Activated T-cell treated with anti-CD3 and anti-CD28 coated beads, Interleukin-2, amount 50 U/mL, for 4 hours (primary cell): Measurements from ENCODE around the gene RFC5. TPM values are rescaled to one million over a fixed set of nuclear protein-coding genes. Genes with fewer than 3 reads are reported as not detected.
"Not testable (repeated sequence)": the region's sequence is repeated elsewhere in the genome, so short reads cannot be mapped to it uniquely, and the experiment has no call there.

ENCODE experiments used
- ATAC-seq, 2 donors: fragments of 200-7000 bp; cut with Tn5 transposase; one replicate each; pipeline ENCODE4 v1.10.0; 2021
- DNase-seq: peaks from one replicate; pipeline ENCODE4 v3.0.0-alpha.2; 2020
- H3K27me3 Mint-ChIP-seq: one replicate; pipeline ENCODE4 v1.8.0; 2021; ENCODE audit warnings: low read depth, mixed read lengths
- H3K36me3 Mint-ChIP-seq: one replicate; pipeline ENCODE4 v1.8.0; 2022; ENCODE audit warnings: mixed read lengths; ENCODE audit not compliant: insufficient read depth
- H3K4me1 Mint-ChIP-seq: one replicate; pipeline ENCODE4 v1.8.0; 2021; ENCODE audit warnings: low read depth, mixed read lengths
- H3K4me3 Mint-ChIP-seq: one replicate; pipeline ENCODE4 v1.8.0; 2021; ENCODE audit warnings: mild to moderate bottlenecking, moderate library complexity, mixed read lengths
- H3K9me3 Mint-ChIP-seq: one replicate; pipeline ENCODE4 v1.8.0; 2021; ENCODE audit warnings: mixed read lengths
- total RNA-seq, 3 donors: library from RNA; stranded (reverse); gene quantifications; one replicate each; pipeline ENCODE4 v1.2.1, GENCODE V29; 2021

RFC5 gene
- total RNA-seq, 3 donors from 2014 or later = 51.5 to 64.2 (median 51.6) TPM

GRCh38 chr12:118063576-118064391 is 47.3 kb downstream of the RFC5 start:
- no peak for ATAC-seq
- Mint-ChIP-seq H3K9me3 (no peaks in the 10 kb centered on the region), H3K36me3 (peaks cover 2% of the 10 kb centered on the region), H3K4me1 (peaks cover 44% of the 10 kb centered on the region), H3K27me3 (peaks cover 14% of the 10 kb centered on the region), H3K4me3 (peak overlapping the region; percentile 89)
- no peak for DNase-seq

- peaks cover 14% of the 10 kb centered on the region for H3K27me3 Mint-ChIP-seq
- ATAC-seq = no peak
These were observed 48.1 kb downstream of the RFC5 start for GRCh38 chr12:118064608-118065007.

DNA sequence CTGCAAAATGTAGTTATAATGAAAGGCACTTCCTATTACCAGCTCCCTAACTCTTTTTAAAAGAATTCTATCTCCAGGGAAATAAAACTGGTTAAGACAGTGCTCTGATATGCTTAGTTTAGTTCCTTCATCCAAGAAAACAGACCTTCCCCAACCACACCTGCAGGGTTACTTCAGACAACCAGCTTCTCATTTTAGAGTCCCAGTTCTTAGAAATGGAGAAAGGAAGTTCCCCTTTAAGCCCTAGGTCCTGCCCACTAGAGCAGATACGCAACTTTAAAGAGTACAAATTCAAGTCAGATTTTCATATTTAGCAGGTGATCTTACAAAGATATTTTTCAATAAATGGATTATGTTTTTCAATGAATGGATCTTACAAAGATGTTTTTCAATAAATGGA is 48.9 kb downstream of the RFC5 start:
- Mint-ChIP-seq H3K4me3 (no peak overlapping the region), H3K4me1 (peaks cover 29% of the 10 kb centered on the region), H3K9me3 (no peaks in the 10 kb centered on the region), H3K36me3 (no peaks in the 10 kb centered on the region), H3K27me3 (peaks cover 14% of the 10 kb centered on the region)
- DNase-seq (no peak), ATAC-seq (no peak)

More at GRCh38 chr12:118064608-118065007, 48.1 kb downstream of the RFC5 start:
- no peak for DNase-seq
- Mint-ChIP-seq H3K4me3 (peak overlapping the region; percentile 15), H3K9me3 (no peaks in the 10 kb centered on the region), H3K36me3 (no peaks in the 10 kb centered on the region), H3K4me1 (peaks cover 37% of the 10 kb centered on the region)

DNA sequence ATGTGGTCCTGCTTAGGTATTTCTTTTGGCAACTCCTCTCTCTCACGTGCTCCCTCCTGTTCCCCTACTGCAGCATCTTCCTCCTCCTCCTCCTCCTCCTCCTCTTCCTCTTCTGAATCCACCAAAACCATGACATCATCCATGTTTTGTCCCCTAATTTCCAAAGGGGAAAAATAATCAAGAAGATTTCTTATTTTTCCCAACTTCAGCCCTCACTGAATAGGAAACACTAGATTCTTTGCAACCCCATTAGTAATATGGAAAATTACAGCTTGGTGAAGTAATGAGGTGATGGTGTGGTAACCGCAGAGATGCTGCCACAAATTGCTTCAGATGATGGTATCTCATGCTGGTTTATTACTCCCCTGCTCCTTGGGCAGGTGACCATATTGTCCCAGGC is 51.9 kb downstream of the RFC5 start:
- peaks cover 22% of the 10 kb centered on the region for H3K4me1 Mint-ChIP-seq

GRCh38 chr12:118070650-118071049 is 54.1 kb downstream of the RFC5 start:
- Mint-ChIP-seq H3K4me3 (no peak overlapping the region), H3K9me3 (no peaks in the 10 kb centered on the region), H3K4me1 (peaks cover 2% of the 10 kb centered on the region), H3K36me3 (no peaks in the 10 kb centered on the region), H3K27me3 (peaks cover 12% of the 10 kb centered on the region)
- DNase-seq (no peak), ATAC-seq (no peak)

More for the DNA sequence above, 51.9 kb downstream of the RFC5 start:
- DNase-seq = no peak
- peaks cover 14% of the 10 kb centered on the region for H3K27me3 Mint-ChIP-seq
- ATAC-seq = no peak
- no peaks in the 10 kb centered on the region for H3K36me3 Mint-ChIP-seq
- no peaks in the 10 kb centered on the region for H3K9me3 Mint-ChIP-seq
- no peak overlapping the region for H3K4me3 Mint-ChIP-seq

DNA sequence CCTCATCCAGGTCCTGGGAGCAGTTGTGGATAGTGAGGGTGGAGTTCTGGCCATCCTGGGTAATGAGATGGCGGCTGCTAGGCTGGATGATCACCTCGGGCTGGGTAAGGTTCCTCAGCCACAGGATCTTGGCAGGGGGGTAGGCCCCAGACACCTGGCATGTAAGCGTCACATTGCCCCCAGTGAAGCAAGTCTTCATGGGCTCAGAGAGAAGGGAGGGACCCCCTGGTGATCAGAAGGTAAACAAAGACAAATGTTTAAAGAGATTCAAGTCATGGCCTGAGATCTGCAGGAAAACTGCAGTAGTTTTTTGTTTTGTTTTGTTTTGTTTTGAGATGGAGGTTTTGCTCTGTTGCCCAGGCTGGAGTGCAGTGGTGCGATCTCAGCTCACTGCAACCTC is 57.3 kb downstream of the RFC5 start:
- DNase-seq = no peak
- no peaks in the 10 kb centered on the region for H3K36me3 Mint-ChIP-seq
- H3K9me3 Mint-ChIP-seq = no peaks in the 10 kb centered on the region

DNA sequence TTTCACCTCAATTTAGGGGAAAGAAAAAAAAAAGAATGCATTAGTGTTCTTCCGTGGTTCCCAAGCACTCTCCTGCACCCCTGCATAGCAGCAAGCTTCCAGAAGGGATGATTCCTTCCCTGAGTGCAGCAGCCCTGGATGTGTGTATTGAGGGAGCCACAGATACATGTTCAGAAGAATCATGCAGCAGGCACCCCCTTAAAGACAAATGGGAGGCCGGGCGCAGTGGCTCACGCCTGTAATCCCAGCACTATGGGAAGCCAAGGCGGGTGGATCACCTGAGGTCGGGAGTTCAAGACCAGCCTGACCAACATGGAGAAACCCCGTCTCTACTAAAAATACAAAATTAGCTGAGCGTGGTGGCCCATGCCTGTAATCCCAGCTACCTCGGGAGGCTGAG is 65.0 kb downstream of the RFC5 start:
- H3K4me1 Mint-ChIP-seq, ATAC-seq, DNase-seq, H3K27me3 Mint-ChIP-seq, H3K36me3 Mint-ChIP-seq, H3K4me3 Mint-ChIP-seq, H3K9me3 Mint-ChIP-seq: not testable (repeated sequence)

More for the DNA sequence above, 57.3 kb downstream of the RFC5 start:
- no peak overlapping the region for H3K4me3 Mint-ChIP-seq
- H3K4me1 Mint-ChIP-seq = no peaks in the 10 kb centered on the region
- no peak for ATAC-seq
- no peaks in the 10 kb centered on the region for H3K27me3 Mint-ChIP-seq

Other genes with a start within 250 kb of the RFC5 start
- gene KSR2, start 47.7 kb upstream of the RFC5 start, total RNA-seq = under 1 TPM; 0.05 to 0.08 (median 0.05) TPM
- gene WSB2, start 44.5 kb downstream of the RFC5 start, total RNA-seq = 10 to 100 TPM; 48.1 to 67.7 (median 52.0) TPM
- 1 to 10 TPM; 3.6 to 4.3 (median 3.6) TPM for gene VSIG10, start 87.3 kb downstream of the RFC5 start, total RNA-seq
- 100 to 1,000 TPM; 144 to 194 (median 166) TPM for gene PEBP1, start 119.4 kb downstream of the RFC5 start, total RNA-seq